Hepatocyte (in vitro differentiated cells): ENCODE results near the gene VAC14. TPM values are rescaled to one million over a fixed set of nuclear protein-coding genes. Genes with fewer than 3 reads are reported as not detected.

Source experiments
- DNase-seq: peaks from one replicate; pipeline ENCODE4 v3.0.0-alpha.2; 2016; ENCODE audit warnings: low spot score
- H2AFZ ChIP-seq: fragments of 200-600 bp; sonication (generic); 2 replicates; pipeline ENCODE4 v1.6.0; 2016; ENCODE audit warnings: antibody characterized with exemption, mild to moderate bottlenecking
- H3K27ac ChIP-seq: fragments of 200-600 bp; sonication (generic); 2 replicates; pipeline ENCODE4 v1.5.1; 2016; ENCODE audit warnings: mild to moderate bottlenecking
- H3K27me3 ChIP-seq: fragments of 200-600 bp; sonication (generic); 2 replicates; pipeline ENCODE4 v1.6.1; 2016
- H3K36me3 ChIP-seq: fragments of 200-600 bp; sonication (generic); replicated peaks from 2 replicates; pipeline ENCODE4 v1.5.1; 2016; ENCODE audit warnings: low read depth; ENCODE audit not compliant: insufficient read depth
- H3K4me1 ChIP-seq: fragments of 200-600 bp; sonication (generic); 2 replicates; pipeline ENCODE4 v1.5.1; 2016; ENCODE audit warnings: mild to moderate bottlenecking, moderate library complexity; ENCODE audit not compliant: insufficient read depth
- H3K4me2 ChIP-seq: fragments of 200-600 bp; sonication (generic); 2 replicates; pipeline ENCODE4 v1.6.0; 2016
- H3K4me3 ChIP-seq: fragments of 200-600 bp; sonication (generic); 2 replicates; pipeline ENCODE4 v1.5.1; 2016; ENCODE audit warnings: mild to moderate bottlenecking
- H3K79me2 ChIP-seq: fragments of 200-600 bp; sonication (generic); 2 replicates; pipeline ENCODE4 v1.6.0; 2017; ENCODE audit warnings: mild to moderate bottlenecking
- H3K9me2 ChIP-seq: fragments of 200-600 bp; sonication (generic); replicated peaks from 2 replicates; pipeline ENCODE4 v1.6.0; 2017; ENCODE audit warnings: mild to moderate bottlenecking; ENCODE audit not compliant: insufficient read depth
- H3K9me3 ChIP-seq: fragments of 200-600 bp; sonication (generic); 2 replicates; pipeline ENCODE4 v1.5.1; 2016; ENCODE audit warnings: low read depth, mild to moderate bottlenecking
- H4K20me1 ChIP-seq: fragments of 200-600 bp; sonication (generic); 2 replicates; pipeline ENCODE4 v1.6.0; 2016; ENCODE audit warnings: mild to moderate bottlenecking; ENCODE audit not compliant: insufficient read depth, poor library complexity, severe bottlenecking
- EZH2 ChIP-seq: fragments of 200-600 bp; sonication (generic); IDR thresholded peaks from 2 replicates; pipeline ENCODE4 v1.6.1; 2016; ENCODE audit warnings: antibody characterized with exemption, mild to moderate bottlenecking, borderline replicate concordance
- EZH2phosphoT487 ChIP-seq: fragments of 200-600 bp; sonication (generic); IDR thresholded peaks from one replicate; pipeline ENCODE4 v1.6.1; 2018; ENCODE audit warnings: antibody characterized with exemption, mild to moderate bottlenecking, low read depth, moderate library complexity; ENCODE audit not compliant: unreplicated experiment, severe bottlenecking
- whole genome bisulfite sequencing: methylation state at CpG from one replicate; pipeline ENCODE4 v1.1.6; 2016; ENCODE audit warnings: low lambda C conversion rate; ENCODE audit errors: missing lambda C conversion rate; 5-methylcytosine and 5-hydroxymethylcytosine counted together
- polyA plus RNA-seq: library from polyadenylated mRNA; unstranded; fragments of >200 nt; fragmentation: Nextera tagmentation; extraction: Ambion mirVana; gene quantifications from 2 replicates; pipeline ENCODE4 v1.2.1, GENCODE V29; 2016
- total RNA-seq: library from RNA; depleted of rRNA; stranded (reverse); fragments of >200 nt; gene quantifications from 2 replicates; pipeline ENCODE4 v1.2.3, GENCODE V29; 2014
- TF ChIP-seq, protein P1 (sequence below): fragments of 200-600 bp; sonication (generic); IDR thresholded peaks from 2 replicates; pipeline ENCODE4 v1.5.1; 2016; ENCODE audit warnings: antibody characterized with exemption, mild to moderate bottlenecking; ENCODE audit not compliant: poor library complexity

VAC14 gene
- total and polyA plus RNA-seq, 2 experiments from 2014 or later = 35.8 to 49.4 TPM

DNA sequence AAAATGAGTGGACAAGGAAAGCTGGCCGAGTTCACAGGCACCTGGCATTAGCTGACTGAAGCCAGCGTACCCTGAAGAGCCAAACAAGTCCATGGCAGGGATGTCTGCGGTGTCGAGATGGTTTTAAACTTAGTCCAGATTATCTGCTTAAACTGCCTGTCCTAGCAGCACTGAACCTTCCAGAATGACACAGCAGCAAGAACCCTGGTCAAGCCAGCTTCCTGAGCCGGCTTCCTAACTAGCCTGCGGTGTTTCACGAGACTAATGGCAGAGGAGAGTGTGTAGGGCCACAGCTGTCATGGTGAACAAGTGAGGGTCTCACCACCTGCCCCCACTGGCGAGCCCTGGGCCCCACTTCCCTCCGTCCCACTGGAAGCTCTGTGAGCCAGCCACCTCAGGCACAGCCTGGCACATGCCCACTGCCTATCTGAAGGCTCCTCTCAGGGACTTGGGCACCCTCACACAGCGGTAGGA, 86.3 kb downstream of the VAC14 start:
- no peak overlapping the region for H3K4me3 ChIP-seq
- no peak overlapping the region for H2AFZ ChIP-seq
- TF ChIP-seq, protein P1, sequence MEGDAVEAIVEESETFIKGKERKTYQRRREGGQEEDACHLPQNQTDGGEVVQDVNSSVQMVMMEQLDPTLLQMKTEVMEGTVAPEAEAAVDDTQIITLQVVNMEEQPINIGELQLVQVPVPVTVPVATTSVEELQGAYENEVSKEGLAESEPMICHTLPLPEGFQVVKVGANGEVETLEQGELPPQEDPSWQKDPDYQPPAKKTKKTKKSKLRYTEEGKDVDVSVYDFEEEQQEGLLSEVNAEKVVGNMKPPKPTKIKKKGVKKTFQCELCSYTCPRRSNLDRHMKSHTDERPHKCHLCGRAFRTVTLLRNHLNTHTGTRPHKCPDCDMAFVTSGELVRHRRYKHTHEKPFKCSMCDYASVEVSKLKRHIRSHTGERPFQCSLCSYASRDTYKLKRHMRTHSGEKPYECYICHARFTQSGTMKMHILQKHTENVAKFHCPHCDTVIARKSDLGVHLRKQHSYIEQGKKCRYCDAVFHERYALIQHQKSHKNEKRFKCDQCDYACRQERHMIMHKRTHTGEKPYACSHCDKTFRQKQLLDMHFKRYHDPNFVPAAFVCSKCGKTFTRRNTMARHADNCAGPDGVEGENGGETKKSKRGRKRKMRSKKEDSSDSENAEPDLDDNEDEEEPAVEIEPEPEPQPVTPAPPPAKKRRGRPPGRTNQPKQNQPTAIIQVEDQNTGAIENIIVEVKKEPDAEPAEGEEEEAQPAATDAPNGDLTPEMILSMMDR = no peak
- TF ChIP-seq EZH2phosphoT487 (no peak), EZH2 (no peak)
- H3K9me3 ChIP-seq = no peaks in the 10 kb centered on the region
- peak overlapping the region; percentile 89 for H3K27ac ChIP-seq
- H3K36me3 ChIP-seq = no peaks in the 10 kb centered on the region
- H4K20me1 ChIP-seq = no peaks in the 10 kb centered on the region
- no peaks in the 10 kb centered on the region for H3K9me2 ChIP-seq
- no peaks in the 10 kb centered on the region for H3K79me2 ChIP-seq
- 89% methylated on average over 10 of the region's 10 CpGs for WGBS
- no peak for DNase-seq
- peaks cover 54% of the 10 kb centered on the region for H3K4me1 ChIP-seq
- no peaks in the 10 kb centered on the region for H3K27me3 ChIP-seq
- peak overlapping the region; percentile 43 for H3K4me2 ChIP-seq

DNA sequence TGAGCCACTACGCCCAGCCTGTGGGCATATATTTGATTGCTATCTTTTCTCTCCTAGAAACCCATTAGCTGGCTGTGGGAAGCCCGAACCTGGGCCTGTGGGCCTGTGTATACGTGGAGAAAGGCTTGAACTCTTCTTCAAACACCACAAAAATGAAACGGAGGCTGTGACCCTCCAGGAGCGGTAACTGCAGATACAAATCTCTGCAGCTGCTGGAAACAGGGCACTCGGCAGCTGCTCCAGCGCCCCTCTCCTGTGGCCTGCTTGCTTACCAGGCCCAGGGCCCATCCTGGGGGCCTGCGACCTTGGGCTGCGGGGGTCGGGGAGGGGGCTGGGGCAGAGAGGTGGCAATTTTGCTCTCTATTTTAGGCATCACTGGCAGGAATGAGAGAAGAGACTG, 87.1 kb downstream of the VAC14 start:
- no peaks in the 10 kb centered on the region for H3K79me2 ChIP-seq
- no peak overlapping the region for H2AFZ ChIP-seq
- 76% methylated on average over 10 of the region's 10 CpGs for WGBS
- H3K4me2 ChIP-seq = no peak overlapping the region
- no peaks in the 10 kb centered on the region for H4K20me1 ChIP-seq
- no peaks in the 10 kb centered on the region for H3K27me3 ChIP-seq
- peak overlapping the region; percentile 89 for H3K27ac ChIP-seq
- no peak overlapping the region for H3K4me3 ChIP-seq
- DNase-seq = no peak
- TF ChIP-seq EZH2 (no peak), EZH2phosphoT487 (no peak)
- TF ChIP-seq, protein P1 = no peak
- no peaks in the 10 kb centered on the region for H3K9me2 ChIP-seq
- H3K36me3 ChIP-seq = no peaks in the 10 kb centered on the region
- H3K9me3 ChIP-seq = no peaks in the 10 kb centered on the region
- peaks cover 54% of the 10 kb centered on the region for H3K4me1 ChIP-seq

DNA sequence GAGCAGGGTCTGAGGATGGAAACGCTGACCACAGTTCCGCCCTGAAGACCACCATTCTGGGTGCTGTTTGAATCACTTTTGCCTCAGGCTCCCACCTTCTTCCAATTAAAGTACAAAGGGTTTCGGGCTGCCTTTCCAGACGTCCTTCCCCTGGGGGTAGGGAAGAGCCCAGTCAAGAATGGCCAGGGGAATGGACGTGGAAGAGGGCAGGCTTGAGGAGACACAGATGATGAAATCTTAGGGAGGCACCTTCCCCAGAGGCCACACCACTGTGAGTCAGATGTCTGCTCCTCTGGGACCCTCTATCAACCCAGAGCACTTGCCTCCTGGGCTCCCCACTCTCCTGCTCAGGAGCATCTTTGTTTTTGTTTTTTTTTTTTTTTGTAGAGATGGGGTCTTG, 87.6 kb downstream of the VAC14 start:
- Histone ChIP-seq H3K27ac (peak overlapping the region; percentile 89), H2AFZ (no peak overlapping the region), H3K36me3 (no peaks in the 10 kb centered on the region), H3K79me2 (no peaks in the 10 kb centered on the region), H3K9me3 (no peaks in the 10 kb centered on the region), H3K9me2 (no peaks in the 10 kb centered on the region), H3K27me3 (no peaks in the 10 kb centered on the region), H4K20me1 (no peaks in the 10 kb centered on the region), H3K4me2 (no peak overlapping the region), H3K4me1 (peaks cover 54% of the 10 kb centered on the region), H3K4me3 (no peak overlapping the region)
- 73% methylated on average over 5 of the region's 5 CpGs for WGBS
- TF ChIP-seq EZH2phosphoT487 (no peak), EZH2 (no peak)
- TF ChIP-seq, protein P1 = no peak
- no peak for DNase-seq

DNA sequence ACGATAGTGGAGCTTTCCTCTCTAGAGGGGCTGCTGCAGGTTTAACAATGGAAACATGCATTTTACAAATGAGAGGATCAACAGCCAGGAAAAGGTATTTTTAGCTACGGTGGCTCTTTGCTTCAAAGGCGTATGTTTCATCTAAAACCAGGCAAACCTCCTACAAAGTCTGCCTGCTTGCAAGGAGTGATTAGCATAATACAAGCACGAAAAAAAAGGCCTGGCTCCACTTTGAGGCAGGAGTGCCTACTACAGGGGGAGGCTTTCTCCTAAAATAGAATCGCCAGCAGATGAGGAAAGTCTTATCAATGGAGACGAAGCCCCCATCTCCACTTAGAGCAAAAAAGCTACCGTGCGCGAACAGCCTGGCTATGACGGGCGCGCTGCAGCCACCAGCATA, 88.0 kb downstream of the VAC14 start:
- TF ChIP-seq EZH2 = no peak
- TF ChIP-seq, protein P1 = no peak
- no peak for TF ChIP-seq EZH2phosphoT487
- 81% methylated on average over 12 of the region's 12 CpGs for WGBS
- H3K4me1 ChIP-seq = peaks cover 54% of the 10 kb centered on the region

More for the DNA sequence above, 88.0 kb downstream of the VAC14 start:
- Histone ChIP-seq H3K9me3 (no peaks in the 10 kb centered on the region), H3K79me2 (no peaks in the 10 kb centered on the region), H3K27ac (peak overlapping the region; percentile 52), H2AFZ (no peak overlapping the region), H3K4me2 (no peak overlapping the region), H3K4me3 (no peak overlapping the region), H4K20me1 (no peaks in the 10 kb centered on the region), H3K27me3 (no peaks in the 10 kb centered on the region), H3K9me2 (no peaks in the 10 kb centered on the region), H3K36me3 (no peaks in the 10 kb centered on the region)
- no peak for DNase-seq
